Activated T-helper 2 cell treated with anti-CD3 and anti-CD28 coated beads, Interferon-gamma antibody, Interleukin-2, Interleukin-4, amounts not matched to agents 10 μg/mL and 5 μg/mL and 100 μg/mL, durations not matched to agents 14 hours and 24 hours and 36 hours (primary cell): ENCODE results near the gene EBP. TPM values are rescaled to one million over a fixed set of nuclear protein-coding genes. Genes with fewer than 3 reads are reported as not detected.
"Not testable (repeated sequence)": the region's sequence is repeated elsewhere in the genome, so short reads cannot be mapped to it uniquely, and the experiment has no call there.

Source experiments
- DNase-seq: peaks from one replicate; pipeline ENCODE4 v3.0.0; 2021; ENCODE audit warnings: low spot score
- H3K27ac Mint-ChIP-seq: one replicate; pipeline ENCODE4 v1.8.0; 2021; ENCODE audit warnings: mixed read lengths
- H3K27me3 Mint-ChIP-seq: one replicate; pipeline ENCODE4 v1.8.0; 2021; ENCODE audit warnings: low read depth, mixed read lengths
- H3K36me3 Mint-ChIP-seq: one replicate; pipeline ENCODE4 v1.8.0; 2021; ENCODE audit warnings: low read depth, mixed read lengths
- H3K4me1 Mint-ChIP-seq: one replicate; pipeline ENCODE4 v1.8.0; 2021; ENCODE audit warnings: low read depth, mixed read lengths
- H3K4me3 Mint-ChIP-seq: one replicate; pipeline ENCODE4 v1.8.0; 2021; ENCODE audit warnings: low read depth, mild to moderate bottlenecking, moderate library complexity, mixed read lengths
- H3K9me3 Mint-ChIP-seq: one replicate; pipeline ENCODE4 v1.8.0; 2021; ENCODE audit warnings: mixed read lengths
- intact Hi-C: fragments of 100-400 bp; cut with micrococcal nuclease; formaldehyde crosslinking; loops from one replicate; pipeline ENCODE4 v1.15.1; 2023
- total RNA-seq: library from RNA; stranded (reverse); gene quantifications from 2 replicates; pipeline ENCODE4 v1.2.3, GENCODE V29; 2022

Gene EBP
- total RNA-seq, 1 donor from 2014 or later: 209 TPM

GRCh38 chrX:48539345-48540027 is 17.9 kb downstream of the EBP start, which contains the start of gene TBC1D25:
Gene TBC1D25 (plus strand): TSS chrX:48539714. CDS start chrX:48539798, 84 bp downstream.
- peaks cover 20% of the 10 kb centered on the region for H3K36me3 Mint-ChIP-seq
- peaks cover 17% of the 10 kb centered on the region for H3K4me1 Mint-ChIP-seq
- no peaks in the 10 kb centered on the region for H3K9me3 Mint-ChIP-seq
- peak within 1 kb of the TSS; percentile 94 for H3K27ac Mint-ChIP-seq
- peak; percentile 95 for DNase-seq
- no peaks in the 10 kb centered on the region for H3K27me3 Mint-ChIP-seq
- peak within 1 kb of the TSS; percentile 89 for H3K4me3 Mint-ChIP-seq
- intact Hi-C loops: loop anchor here (1.0 to 5.0 kb wide), 4 partner anchors 18 to 62 kb away; partner anchors contain the start of genes EBP, FTSJ1, PORCN and RBM3

- peaks cover 24% of the 10 kb centered on the region for H3K36me3 Mint-ChIP-seq
- intact Hi-C loops: no loop called here
- no peaks in the 10 kb centered on the region for H3K9me3 Mint-ChIP-seq
- peak overlapping the region; percentile 94 for H3K27ac Mint-ChIP-seq
- peak overlapping the region; percentile 89 for H3K4me3 Mint-ChIP-seq
- no peaks in the 10 kb centered on the region for H3K27me3 Mint-ChIP-seq
- H3K4me1 Mint-ChIP-seq: peaks cover 17% of the 10 kb centered on the region
- peak; percentile 51 for DNase-seq
Observed at GRCh38 chrX:48540028-48540375, 18.4 kb downstream of the EBP start.

- Mint-ChIP-seq H3K27me3 (no peaks in the 10 kb centered on the region), H3K4me3 (peak overlapping the region; percentile 89), H3K27ac (peak overlapping the region; percentile 94), H3K9me3 (no peaks in the 10 kb centered on the region), H3K4me1 (peaks cover 19% of the 10 kb centered on the region), H3K36me3 (peaks cover 26% of the 10 kb centered on the region)
- DNase-seq: no peak
- intact Hi-C loops: no loop called here
Observed at GRCh38 chrX:48540480-48540879, 18.9 kb downstream of the EBP start.

GRCh38 chrX:48541140-48541814 is 19.7 kb downstream of the EBP start:
- intact Hi-C loops: no loop called here
- Mint-ChIP-seq H3K4me1 (peaks cover 20% of the 10 kb centered on the region), H3K36me3 (peaks cover 29% of the 10 kb centered on the region), H3K9me3 (no peaks in the 10 kb centered on the region), H3K4me3 (peak overlapping the region; percentile 89), H3K27me3 (no peaks in the 10 kb centered on the region), H3K27ac (peak overlapping the region; percentile 94)
- DNase-seq: no peak

- no peaks in the 10 kb centered on the region for H3K9me3 Mint-ChIP-seq
- DNase-seq: no peak
- peaks cover 34% of the 10 kb centered on the region for H3K36me3 Mint-ChIP-seq
- H3K4me1 Mint-ChIP-seq: peaks cover 3% of the 10 kb centered on the region
- no peak overlapping the region for H3K4me3 Mint-ChIP-seq
- H3K27ac Mint-ChIP-seq: no peak overlapping the region
- intact Hi-C loops: no loop called here
- no peaks in the 10 kb centered on the region for H3K27me3 Mint-ChIP-seq
Observed at GRCh38 chrX:48548871-48549270, 27.3 kb downstream of the EBP start.

GRCh38 chrX:48555731-48556325 is 34.2 kb downstream of the EBP start:
- DNase-seq, H3K9me3 Mint-ChIP-seq, H3K27ac Mint-ChIP-seq, H3K27me3 Mint-ChIP-seq, H3K4me3 Mint-ChIP-seq, H3K4me1 Mint-ChIP-seq, intact Hi-C loops: not testable (repeated sequence)
- H3K36me3 Mint-ChIP-seq: peaks cover 35% of the 10 kb centered on the region

DNA sequence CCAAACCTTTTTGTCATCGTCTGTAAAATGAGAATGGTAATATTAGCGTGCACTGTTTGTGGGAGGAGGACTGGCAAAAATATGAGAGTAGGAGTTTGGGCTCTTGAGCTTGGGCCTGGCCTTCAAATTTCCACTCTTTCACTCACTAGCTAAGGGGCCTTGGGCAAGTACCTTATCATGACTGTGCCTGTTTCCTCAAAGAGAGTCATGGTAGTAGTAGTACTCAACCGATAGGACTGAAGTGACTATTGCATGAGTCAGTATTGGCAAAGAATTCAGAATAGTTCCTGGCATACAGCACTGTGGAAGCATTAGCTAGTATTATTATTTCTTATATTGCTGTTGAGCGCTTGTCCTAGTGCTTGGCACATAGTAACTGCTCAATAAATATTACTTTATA is 36.7 kb downstream of the EBP start:
- Mint-ChIP-seq H3K27ac (peak overlapping the region; percentile 74), H3K36me3 (peaks cover 49% of the 10 kb centered on the region), H3K4me3 (no peak overlapping the region), H3K4me1 (peaks cover 2% of the 10 kb centered on the region), H3K9me3 (no peaks in the 10 kb centered on the region), H3K27me3 (no peaks in the 10 kb centered on the region)
- no peak for DNase-seq
- intact Hi-C loops: no loop called here

- Mint-ChIP-seq H3K36me3 (peaks cover 54% of the 10 kb centered on the region), H3K4me1 (peaks cover 2% of the 10 kb centered on the region), H3K9me3 (no peaks in the 10 kb centered on the region), H3K4me3 (no peak overlapping the region), H3K27ac (no peak overlapping the region), H3K27me3 (no peaks in the 10 kb centered on the region)
- no peak for DNase-seq
- intact Hi-C loops: no loop called here
Observed at GRCh38 chrX:48559636-48560035, 38.0 kb downstream of the EBP start.

- intact Hi-C loops: no loop called here
- Mint-ChIP-seq H3K4me1 (peaks cover 2% of the 10 kb centered on the region), H3K36me3 (peaks cover 50% of the 10 kb centered on the region), H3K4me3 (no peak overlapping the region), H3K27ac (no peak overlapping the region), H3K27me3 (no peaks in the 10 kb centered on the region), H3K9me3 (no peaks in the 10 kb centered on the region)
- no peak for DNase-seq
Observed at GRCh38 chrX:48560056-48560455, 38.4 kb downstream of the EBP start.

GRCh38 chrX:48560681-48561080 is 39.1 kb downstream of the EBP start:
- no peaks in the 10 kb centered on the region for H3K9me3 Mint-ChIP-seq
- H3K27me3 Mint-ChIP-seq: no peaks in the 10 kb centered on the region
- H3K4me3 Mint-ChIP-seq: no peak overlapping the region
- no peak overlapping the region for H3K27ac Mint-ChIP-seq
- H3K36me3 Mint-ChIP-seq: peaks cover 45% of the 10 kb centered on the region
- intact Hi-C loops: no loop called here
- no peak for DNase-seq
- H3K4me1 Mint-ChIP-seq: peaks cover 2% of the 10 kb centered on the region

GRCh38 chrX:48569958-48570357 is 48.4 kb downstream of the EBP start:
- no peak for DNase-seq
- Mint-ChIP-seq H3K36me3 (peaks cover 3% of the 10 kb centered on the region), H3K4me1 (peaks cover 6% of the 10 kb centered on the region), H3K4me3 (no peak overlapping the region), H3K27me3 (no peaks in the 10 kb centered on the region), H3K9me3 (no peaks in the 10 kb centered on the region), H3K27ac (peak overlapping the region; percentile 77)
- intact Hi-C loops: loop anchor here (1.0 to 5.0 kb wide), 3 partner anchors 27 to 93 kb away; partner anchors contain the start of genes EBP, FTSJ1 and WDR13

GRCh38 chrX:48573690-48574269 is 52.2 kb downstream of the EBP start:
- peak; percentile 15 for DNase-seq
- no peaks in the 10 kb centered on the region for H3K9me3 Mint-ChIP-seq
- peak overlapping the region; percentile 100 for H3K27ac Mint-ChIP-seq
- no peaks in the 10 kb centered on the region for H3K27me3 Mint-ChIP-seq
- intact Hi-C loops: loop anchor here (1.0 to 5.0 kb wide), 5 partner anchors 24 to 470 kb away; partner anchors contain the start of genes EBP, FTSJ1, TBC1D25 and TFE3
- H3K4me3 Mint-ChIP-seq: peak overlapping the region; percentile 99
- peaks cover 39% of the 10 kb centered on the region for H3K36me3 Mint-ChIP-seq
- peaks cover 15% of the 10 kb centered on the region for H3K4me1 Mint-ChIP-seq
